ENCODE data around the gene HS3ST4. TPM values are rescaled to one million over a fixed set of nuclear protein-coding genes. Genes with fewer than 3 reads are reported as not detected.

HS3ST4 gene
- total RNA-seq, 1 donor from 2014 or later = 12.6 TPM

GRCh38 chr16:25799816-25800215 is 108.1 kb downstream of the HS3ST4 start:
- H3K4me3 Mint-ChIP-seq = no peak overlapping the region
- no peak for TF ChIP-seq CTCF (IDR thresholded peaks at IDR 0.05; ENCODE audit: unreplicated experiment)
- H3K4me1 Mint-ChIP-seq = peaks cover 4% of the 10 kb centered on the region
- peaks cover 2% of the 10 kb centered on the region for H3K36me3 Mint-ChIP-seq
- peaks cover 4% of the 10 kb centered on the region for H3K9me3 Mint-ChIP-seq
- no peaks in the 10 kb centered on the region for H3K27me3 Mint-ChIP-seq (ENCODE audit: low read depth)
- H3K27ac Mint-ChIP-seq = no peak overlapping the region
- DNase-seq (ENCODE audit: low spot score in 2 of 2, unreplicated experiment in 2 of 2) = no peak

GRCh38 chr16:25812215-25812614 is 120.5 kb downstream of the HS3ST4 start:
- Mint-ChIP-seq H3K27ac (no peak overlapping the region), H3K9me3 (no peaks in the 10 kb centered on the region), H3K27me3 (ENCODE audit: low read depth) (no peaks in the 10 kb centered on the region), H3K36me3 (no peaks in the 10 kb centered on the region), H3K4me3 (no peak overlapping the region), H3K4me1 (no peaks in the 10 kb centered on the region)
- no peak for TF ChIP-seq CTCF (IDR thresholded peaks at IDR 0.05; ENCODE audit: unreplicated experiment)
- no peak for DNase-seq (ENCODE audit: low spot score in 2 of 2, unreplicated experiment in 2 of 2)

- no peaks in the 10 kb centered on the region for H3K27me3 Mint-ChIP-seq (ENCODE audit: low read depth)
- H3K4me3 Mint-ChIP-seq = no peak overlapping the region
Observed at GRCh38 chr16:25817295-25817694, 125.5 kb downstream of the HS3ST4 start.

GRCh38 chr16:25817876-25818275 is 126.1 kb downstream of the HS3ST4 start:
- H3K36me3 Mint-ChIP-seq = no peaks in the 10 kb centered on the region
- TF ChIP-seq CTCF (IDR thresholded peaks at IDR 0.05; ENCODE audit: unreplicated experiment) = no peak
- H3K9me3 Mint-ChIP-seq = no peaks in the 10 kb centered on the region
- no peak overlapping the region for H3K4me3 Mint-ChIP-seq
- H3K27ac Mint-ChIP-seq = no peak overlapping the region
- no peaks in the 10 kb centered on the region for H3K27me3 Mint-ChIP-seq (ENCODE audit: low read depth)
- no peaks in the 10 kb centered on the region for H3K4me1 Mint-ChIP-seq
- no peak for DNase-seq (ENCODE audit: low spot score in 2 of 2, unreplicated experiment in 2 of 2)

More at GRCh38 chr16:25817295-25817694, 125.5 kb downstream of the HS3ST4 start:
- TF ChIP-seq CTCF (IDR thresholded peaks at IDR 0.05; ENCODE audit: unreplicated experiment) = no peak
- no peaks in the 10 kb centered on the region for H3K4me1 Mint-ChIP-seq
- H3K27ac Mint-ChIP-seq = no peak overlapping the region
- H3K9me3 Mint-ChIP-seq = no peaks in the 10 kb centered on the region
- H3K36me3 Mint-ChIP-seq = no peaks in the 10 kb centered on the region
- no peak for DNase-seq (ENCODE audit: low spot score in 2 of 2, unreplicated experiment in 2 of 2)

- TF ChIP-seq CTCF (IDR thresholded peaks at IDR 0.05; ENCODE audit: unreplicated experiment) = no peak
- Mint-ChIP-seq H3K9me3 (peaks cover 12% of the 10 kb centered on the region), H3K4me1 (no peaks in the 10 kb centered on the region), H3K36me3 (peaks cover 4% of the 10 kb centered on the region), H3K27me3 (ENCODE audit: low read depth) (no peaks in the 10 kb centered on the region), H3K4me3 (no peak overlapping the region), H3K27ac (no peak overlapping the region)
- DNase-seq (ENCODE audit: low spot score in 2 of 2, unreplicated experiment in 2 of 2) = no peak
Observed at GRCh38 chr16:25823891-25824290, 132.1 kb downstream of the HS3ST4 start.

GRCh38 chr16:25827709-25828108 is 135.9 kb downstream of the HS3ST4 start:
- H3K27ac Mint-ChIP-seq = no peak overlapping the region
- H3K4me1 Mint-ChIP-seq = no peaks in the 10 kb centered on the region
- peaks cover 4% of the 10 kb centered on the region for H3K36me3 Mint-ChIP-seq
- H3K9me3 Mint-ChIP-seq = peaks cover 25% of the 10 kb centered on the region
- no peaks in the 10 kb centered on the region for H3K27me3 Mint-ChIP-seq (ENCODE audit: low read depth)
- no peak for DNase-seq (ENCODE audit: low spot score in 2 of 2, unreplicated experiment in 2 of 2)
- TF ChIP-seq CTCF (IDR thresholded peaks at IDR 0.05; ENCODE audit: unreplicated experiment) = no peak
- H3K4me3 Mint-ChIP-seq = no peak overlapping the region

All from mesothelial cell of epicardium (in vitro differentiated cells).